HEK293 (cell line): Measurements from ENCODE around the gene IRX5.

Experiments
- OVOL3 ChIP-seq: fragments of 450-650 bp; formaldehyde crosslinking; IDR thresholded peaks from 2 replicates; pipeline ENCODE4 v1.5.1; 2016; ENCODE audit warnings: missing biosample characterization, missing genetic modification characterization
- SETDB1 ChIP-seq: IDR thresholded peaks from one replicate; pipeline ENCODE4 v1.6.1; 2017; ENCODE audit warnings: mild to moderate bottlenecking, low read length, moderate library complexity, mixed read lengths; ENCODE audit not compliant: insufficient read length
- ZNF184 ChIP-seq: fragments of 450-650 bp; IDR thresholded peaks from 2 replicates; pipeline ENCODE4 v1.5.1; 2018; ENCODE audit warnings: missing biosample characterization, mild to moderate bottlenecking, missing genetic modification characterization
- ZNF214 ChIP-seq: fragments of 450-650 bp; formaldehyde crosslinking; IDR thresholded peaks from 2 replicates; pipeline ENCODE4 v1.5.1; 2017; ENCODE audit warnings: missing biosample characterization, mild to moderate bottlenecking, missing genetic modification characterization, borderline replicate concordance
- ZNF394 ChIP-seq: fragments of 450-650 bp; formaldehyde crosslinking; IDR thresholded peaks from 2 replicates; pipeline ENCODE4 v1.5.1; 2016; ENCODE audit warnings: missing biosample characterization, missing genetic modification characterization, mild to moderate bottlenecking, moderate library complexity, borderline replicate concordance
- ZNF677 ChIP-seq: fragments of 450-650 bp; IDR thresholded peaks from 2 replicates; pipeline ENCODE4 v1.5.0; 2018; ENCODE audit warnings: missing biosample characterization, mild to moderate bottlenecking, missing genetic modification characterization, moderate library complexity
- TF ChIP-seq, protein P1 (sequence below): fragments of 450-650 bp; formaldehyde crosslinking; IDR thresholded peaks from 2 replicates; pipeline ENCODE4 v1.5.1; 2016; ENCODE audit warnings: missing biosample characterization, missing genetic modification characterization
- TF ChIP-seq, protein P2 (sequence below): fragments of 450-650 bp; formaldehyde crosslinking; IDR thresholded peaks from 2 replicates; pipeline ENCODE4 v1.5.1; 2016; ENCODE audit warnings: missing biosample characterization, missing genetic modification characterization

- no peak for TF ChIP-seq ZNF214 (tag by site-specific recombination)
- TF ChIP-seq, protein P1, sequence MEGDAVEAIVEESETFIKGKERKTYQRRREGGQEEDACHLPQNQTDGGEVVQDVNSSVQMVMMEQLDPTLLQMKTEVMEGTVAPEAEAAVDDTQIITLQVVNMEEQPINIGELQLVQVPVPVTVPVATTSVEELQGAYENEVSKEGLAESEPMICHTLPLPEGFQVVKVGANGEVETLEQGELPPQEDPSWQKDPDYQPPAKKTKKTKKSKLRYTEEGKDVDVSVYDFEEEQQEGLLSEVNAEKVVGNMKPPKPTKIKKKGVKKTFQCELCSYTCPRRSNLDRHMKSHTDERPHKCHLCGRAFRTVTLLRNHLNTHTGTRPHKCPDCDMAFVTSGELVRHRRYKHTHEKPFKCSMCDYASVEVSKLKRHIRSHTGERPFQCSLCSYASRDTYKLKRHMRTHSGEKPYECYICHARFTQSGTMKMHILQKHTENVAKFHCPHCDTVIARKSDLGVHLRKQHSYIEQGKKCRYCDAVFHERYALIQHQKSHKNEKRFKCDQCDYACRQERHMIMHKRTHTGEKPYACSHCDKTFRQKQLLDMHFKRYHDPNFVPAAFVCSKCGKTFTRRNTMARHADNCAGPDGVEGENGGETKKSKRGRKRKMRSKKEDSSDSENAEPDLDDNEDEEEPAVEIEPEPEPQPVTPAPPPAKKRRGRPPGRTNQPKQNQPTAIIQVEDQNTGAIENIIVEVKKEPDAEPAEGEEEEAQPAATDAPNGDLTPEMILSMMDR (tag by site-specific recombination): no peak
- TF ChIP-seq, protein P2, sequence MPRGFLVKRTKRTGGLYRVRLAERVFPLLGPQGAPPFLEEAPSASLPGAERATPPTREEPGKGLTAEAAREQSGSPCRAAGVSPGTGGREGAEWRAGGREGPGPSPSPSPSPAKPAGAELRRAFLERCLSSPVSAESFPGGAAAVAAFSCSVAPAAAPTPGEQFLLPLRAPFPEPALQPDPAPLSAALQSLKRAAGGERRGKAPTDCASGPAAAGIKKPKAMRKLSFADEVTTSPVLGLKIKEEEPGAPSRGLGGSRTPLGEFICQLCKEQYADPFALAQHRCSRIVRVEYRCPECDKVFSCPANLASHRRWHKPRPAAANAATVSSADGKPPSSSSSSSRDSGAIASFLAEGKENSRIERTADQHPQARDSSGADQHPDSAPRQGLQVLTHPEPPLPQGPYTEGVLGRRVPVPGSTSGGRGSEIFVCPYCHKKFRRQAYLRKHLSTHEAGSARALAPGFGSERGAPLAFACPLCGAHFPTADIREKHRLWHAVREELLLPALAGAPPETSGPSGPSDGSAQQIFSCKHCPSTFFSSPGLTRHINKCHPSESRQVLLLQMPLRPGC (tag by site-specific recombination): no peak
- TF ChIP-seq SETDB1: no peak
- TF ChIP-seq ZNF184 (tag by site-specific recombination): no peak
- no peak for TF ChIP-seq ZNF394 (tag by site-specific recombination)
- TF ChIP-seq OVOL3 (tag by site-specific recombination): no peak
- no peak for TF ChIP-seq ZNF677 (tag by site-specific recombination)
Observed at GRCh38 chr16:54964239-54964638, 33.6 kb downstream of the IRX5 start.
